ENCODE measurements around the gene GDF11. TPM values are rescaled to one million over a fixed set of nuclear protein-coding genes. Genes with fewer than 3 reads are reported as not detected.

The GDF11 gene
- total and polyA plus RNA-seq, 2 of the 8 experiments (the other 6 are each of a cell fraction or from before 2014, with no cell fraction given) = 12.1 to 15.1 TPM

DNA sequence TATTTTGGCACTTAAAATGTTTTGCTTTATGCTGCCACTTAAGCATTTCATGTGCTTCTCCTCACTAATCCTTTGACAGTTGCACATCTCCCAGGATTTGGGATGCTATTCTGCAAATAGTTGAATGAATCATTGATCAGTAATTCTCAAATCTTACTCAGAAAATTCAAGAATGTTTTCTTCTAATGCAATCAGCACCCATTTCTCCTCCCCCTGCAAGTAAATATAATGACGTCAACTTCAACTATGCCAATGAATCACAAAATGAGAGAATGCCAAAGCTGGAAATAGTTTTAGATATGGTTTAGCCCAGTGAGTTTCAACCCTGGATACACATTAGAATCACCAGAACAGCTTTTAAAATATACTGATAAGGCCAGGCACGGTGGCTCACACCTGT is 29.2 kb upstream of the GDF11 start (continued):
- TF ChIP-seq RAD21 (IDR thresholded peaks at IDR 0.05 in 1 of 2, conservative IDR thresholded peaks at IDR 0.05 in 1 of 2; ENCODE audit: low read depth in 2 of 2, low read length in 2 of 2) = no peak
- TF ChIP-seq, protein P1, sequence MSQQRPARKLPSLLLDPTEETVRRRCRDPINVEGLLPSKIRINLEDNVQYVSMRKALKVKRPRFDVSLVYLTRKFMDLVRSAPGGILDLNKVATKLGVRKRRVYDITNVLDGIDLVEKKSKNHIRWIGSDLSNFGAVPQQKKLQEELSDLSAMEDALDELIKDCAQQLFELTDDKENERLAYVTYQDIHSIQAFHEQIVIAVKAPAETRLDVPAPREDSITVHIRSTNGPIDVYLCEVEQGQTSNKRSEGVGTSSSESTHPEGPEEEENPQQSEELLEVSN (IDR thresholded peaks at IDR 0.05) = no peak

Measured in H1 (cell line).